ENCODE data around the gene ZFAND2A. TPM values are rescaled to one million over a fixed set of nuclear protein-coding genes. Genes with fewer than 3 reads are reported as not detected.

ZFAND2A gene
- total RNA-seq, 1 experiment from 2014 or later: 13.7 TPM

GRCh38 chr7:1125603-1125969 lies 34.4 kb downstream of the ZFAND2A start:
- H2BK5ac ChIP-seq (ENCODE audit: insufficient read length, low read length): no peak overlapping the region
- no peak overlapping the region for H3K4ac ChIP-seq (ENCODE audit: low read depth, low read length)
- H3K23ac ChIP-seq (ENCODE audit: insufficient read length, low read depth, low read length): no peak overlapping the region
- H4K5ac ChIP-seq (ENCODE audit: insufficient read length, low read depth, low read length): no peak overlapping the region
- no CpG with 5 or more reads among the region's 16 CpGs for WGBS (ENCODE audit: extremely low coverage, insufficient read length, low lambda C conversion rate)
- Mint-ChIP-seq H3K4me1 (peaks cover 11 to 21% of the 10 kb centered on the region in 2 experiments), H3K27me3 (ENCODE audit: low read depth) (no peaks in the 10 kb centered on the region), H3K36me3 (ENCODE audit: insufficient read depth in 1 of 3, low read depth in 3 of 3) (peaks cover 12 to 27% (median 24%) of the 10 kb centered on the region in 3 experiments), H3K4me3 (no peak overlapping the region), H3K9me3 (no peaks in the 10 kb centered on the region; a peak in 1 of 5 replicates), H3K27ac (no peak overlapping the region)
- no peak overlapping the region for H3K56ac ChIP-seq (ENCODE audit: insufficient read length, low read depth, low read length)
- H3T11ph ChIP-seq (ENCODE audit: low read length): no peak overlapping the region
- peaks cover 4% of the 10 kb centered on the region; the same call in 1 of the 2 replicates for H3K79me2 ChIP-seq (ENCODE audit: insufficient read depth, low read length)
- no peak overlapping the region for H2AFZ ChIP-seq (ENCODE audit: low read length)
- H3K18ac ChIP-seq (ENCODE audit: insufficient read length, low read depth, low read length): no peak overlapping the region
- no peak overlapping the region for H3K14ac ChIP-seq (ENCODE audit: insufficient read depth, low read length)
- no peak overlapping the region for H2BK15ac ChIP-seq (ENCODE audit: low read depth, low read length)
- no peak overlapping the region for H3K27ac ChIP-seq (ENCODE audit: insufficient read length, low read depth, low read length)
- H2BK20ac ChIP-seq (ENCODE audit: low read depth, low read length, poor library complexity, severe bottlenecking): no peak overlapping the region
- H3K4me2 ChIP-seq (ENCODE audit: insufficient read depth, insufficient read length, low read length): no peak overlapping the region
- H3K9ac ChIP-seq (ENCODE audit: extremely low read depth, insufficient read length, low read length): no peak overlapping the region
- H3K27me3 ChIP-seq (ENCODE audit: insufficient read depth, low read length): no peaks in the 10 kb centered on the region
- no peaks in the 10 kb centered on the region for H3K4me1 ChIP-seq (ENCODE audit: insufficient read depth, low read length)
- no peak overlapping the region for H2BK120ac ChIP-seq (ENCODE audit: low read depth, low read length, poor library complexity, severe bottlenecking)
- H4K91ac ChIP-seq (ENCODE audit: insufficient read length, low read depth, low read length): no peak overlapping the region
- no peaks in the 10 kb centered on the region for H3K9me3 ChIP-seq (ENCODE audit: control insufficient read depth, low read depth, low read length)
- H4K20me1 ChIP-seq (ENCODE audit: control insufficient read depth, insufficient read depth, insufficient read length): no peaks in the 10 kb centered on the region
- DNase-seq: no peak
- peaks cover 3% of the 10 kb centered on the region for H3K79me1 ChIP-seq (ENCODE audit: insufficient read depth, low read depth, low read length, poor library complexity, severe bottlenecking)
- TF ChIP-seq CTCF (conservative IDR thresholded peaks at IDR 0.05): no peak
- no peaks in the 10 kb centered on the region for H3K23me2 ChIP-seq (ENCODE audit: insufficient read length, low read depth, low read length, poor library complexity, severe bottlenecking)
- no peak overlapping the region for H4K8ac ChIP-seq (replicated peaks; ENCODE audit: insufficient read length, low read depth, low read length)
- H2AK5ac ChIP-seq (ENCODE audit: insufficient read length, low read length): no peak overlapping the region
- no peak overlapping the region for H2BK12ac ChIP-seq (ENCODE audit: insufficient read length, low read depth, low read length)

Measured in H9 (cell line).